HepG2 (cell line): Measurements from ENCODE around the gene ISCA1. TPM values are rescaled to one million over a fixed set of nuclear protein-coding genes. Genes with fewer than 3 reads are reported as not detected.

Source experiments
- ATAC-seq: fragments of 200-7000 bp; cut with Tn5 transposase; 3 replicates; pipeline ENCODE4 v1.9.1; 2020; ENCODE audit warnings: mild to moderate bottlenecking, moderate library complexity
- BruUV-seq: library from RNA; stranded (reverse); fragments of 400-500 nt; replicated peaks from 2 replicates; lab custom pipeline; 2021; lab: Mats Ljungman, UMichigan
- CTCF ChIA-PET: fragments of 300-600 bp; formaldehyde crosslinking; extraction: SDS; loops from one replicate; lab custom pipeline; 2021; ENCODE audit warnings: low total read pairs, inconsistent platforms, low intra/inter-chr PET ratio; lab: Yijun Ruan, JAX
- POLR2A ChIA-PET: fragments of 350-600 bp; sonication (Branson Sonifier 250); formaldehyde crosslinking; loops from one replicate; lab custom pipeline; 2020; ENCODE audit warnings: antibody characterized with exemption, inconsistent platforms; lab: Yijun Ruan, JAX
- DNase-seq: peaks from one replicate; pipeline ENCODE4 v3.0.0-alpha.2; 2015; ENCODE audit warnings: low spot score
- FAIRE-seq: peaks from 3 replicates; lab custom pipeline; 2011; peaks lifted over from hg19 to GRCh38; lab: Jason Lieb, UNC
- H2AFZ ChIP-seq: one replicate; pipeline ENCODE4 v1.6.1; 2011; ENCODE audit warnings: low read length, inconsistent platforms
- H3K27ac ChIP-seq: fragments of 300-600 bp; 3 replicates; pipeline ENCODE4 v1.8.0; 2011; ENCODE audit warnings: mixed run types, mild to moderate bottlenecking, mixed read lengths, low read length, inconsistent platforms; ENCODE audit not compliant: insufficient read depth; ENCODE audit errors: extremely low read length
- H3K27me3 ChIP-seq, 2 experiments: fragments of 200-600 bp in 1 of 2; 2 replicates in 1 of 2; 3 replicates in 1 of 2; pipeline versions ENCODE4 v1.6.0 to v1.8.0; 2011; ENCODE audit warnings: low read length in 2 of 2, mild to moderate bottlenecking in 2 of 2, moderate library complexity in 2 of 2, inconsistent platforms in 1 of 2; ENCODE audit not compliant: insufficient read depth in 2 of 2, control insufficient read depth in 1 of 2
- H3K36me3 ChIP-seq, 2 experiments: fragments of 200-600 bp in 1 of 2; replicated peaks in 1 of 2; 2 replicates in 1 of 2; 3 replicates in 1 of 2; pipeline versions ENCODE4 v1.5.1 to v1.8.0; 2011; ENCODE audit warnings: low read length in 2 of 2, inconsistent platforms in 1 of 2; ENCODE audit not compliant: insufficient read depth in 2 of 2, control insufficient read depth in 1 of 2
- H3K4me1 ChIP-seq: 2 replicates; pipeline ENCODE4 v1.5.1; 2012; ENCODE audit warnings: low read length, inconsistent platforms; ENCODE audit not compliant: insufficient read depth
- H3K4me2 ChIP-seq: 2 replicates; pipeline ENCODE4 v1.6.0; 2011; ENCODE audit warnings: low read depth, low read length, inconsistent platforms
- H3K4me3 ChIP-seq, 3 experiments: fragments of 200-600 bp in 1 of 3; sonication (generic), shearing (Covaris generic) in 1 of 3; replicated peaks in 1 of 3; 2 replicates each; pipeline ENCODE4 v1.5.1; 2011 to 2016; ENCODE audit warnings: low read length in 3 of 3, inconsistent platforms in 2 of 3, low read depth in 2 of 3, mild to moderate bottlenecking in 2 of 3, control low read depth in 1 of 3, mixed read lengths in 1 of 3; ENCODE audit not compliant: insufficient read depth in 1 of 3
- H3K79me2 ChIP-seq: one replicate; pipeline ENCODE4 v1.6.1; 2011; ENCODE audit warnings: low read length, inconsistent platforms; ENCODE audit not compliant: insufficient read depth
- H3K9ac ChIP-seq: 2 replicates; pipeline ENCODE4 v1.6.0; 2011; ENCODE audit warnings: mild to moderate bottlenecking, low read depth, low read length, inconsistent platforms; ENCODE audit not compliant: insufficient read depth
- H3K9me3 ChIP-seq: 2 replicates; pipeline ENCODE4 v1.5.1; 2012; ENCODE audit warnings: mild to moderate bottlenecking, low read length
- H4K20me1 ChIP-seq: 2 replicates; pipeline ENCODE4 v1.6.0; 2011; ENCODE audit warnings: inconsistent platforms, mild to moderate bottlenecking, low read length, moderate library complexity; ENCODE audit not compliant: insufficient read depth
- AGO2 ChIP-seq: fragments of 200-400 bp; formaldehyde crosslinking; optimal IDR thresholded peaks from 2 replicates; pipeline ENCODE3; 2017; ENCODE audit warnings: mild to moderate bottlenecking, low read depth, low read length, moderate library complexity
- CCDC6 ChIP-seq: sonication (generic); formaldehyde crosslinking; IDR thresholded peaks from 2 replicates; pipeline ENCODE4 v1.8.1; 2022; ENCODE audit warnings: mild to moderate bottlenecking, missing genetic modification reagents, moderate library complexity
- FOXP1 ChIP-seq, 2 experiments: fragments of 450-650 bp in 1 of 2; IDR thresholded peaks; 2 replicates each; pipeline ENCODE4 v1.6.1; 2017 to 2018; ENCODE audit warnings: antibody characterized with exemption in 1 of 2
- HOXD1 ChIP-seq: sonication (generic); formaldehyde crosslinking; IDR thresholded peaks from 2 replicates; pipeline ENCODE4 v1.5.0; 2020; ENCODE audit warnings: missing genetic modification reagents
- STAG1 ChIP-seq: sonication (generic); formaldehyde crosslinking; IDR thresholded peaks from 2 replicates; pipeline ENCODE4 v1.4.0; 2020; ENCODE audit warnings: missing genetic modification reagents
- WGBS: methylation state at CpG from one replicate; pipeline ENCODE4 v1.1.6; 2017; ENCODE audit warnings: low lambda C conversion rate; 5-methylcytosine and 5-hydroxymethylcytosine counted together
- in situ Hi-C: cut with HindIII; loops from 2 replicates; pipeline ENCODE4 v1.10.0; 2017; ENCODE audit warnings: low pct_unique_long_range_greater_than_20kb; ENCODE audit not compliant: extremely low pct_ligation_motif_present
- intact Hi-C: fragments of 100-400 bp; cut with micrococcal nuclease; formaldehyde crosslinking; loops from one replicate; pipeline ENCODE4 v1.10.0; 2022; ENCODE audit not compliant: unreplicated experiment
- polyA plus RNA-seq, 8 experiments: library from polyadenylated mRNA; depleted of rRNA in 3 of 8; stranded (reverse) in 7 of 8; unstranded in 1 of 8; fragments of >200 nt; fragmentation: Illumina TruSeq in 4 of 8; extraction: Trizol in 4 of 8; gene quantifications; 2 replicates each; pipeline versions ENCODE4 v1.2.1 to v1.2.3, GENCODE V29; 2011 to 2016; ENCODE audit warnings: low read depth in 4 of 8, missing spikeins in 1 of 8, mixed read lengths in 1 of 8; ENCODE audit not compliant: insufficient read depth in 1 of 8
- total RNA-seq, 5 experiments: library from RNA; depleted of rRNA; stranded (reverse); fragments of >200 nt; fragmentation: Illumina TruSeq; extraction: Trizol; gene quantifications; 2 replicates each; pipeline ENCODE4 v1.2.3, GENCODE V29; 2016; ENCODE audit warnings: low read depth in 1 of 5
- TF ChIP-seq, protein P1 (sequence below): sonication (generic); formaldehyde crosslinking; IDR thresholded peaks from 2 replicates; pipeline ENCODE4 v1.5.1; 2020; ENCODE audit warnings: missing genetic modification reagents, mild to moderate bottlenecking, borderline replicate concordance

The ISCA1 gene
- total and polyA plus RNA-seq, 2 of the 13 experiments (the other 11 are each of a cell fraction or from before 2014, with no cell fraction given): 29.2 to 40.9 TPM

DNA sequence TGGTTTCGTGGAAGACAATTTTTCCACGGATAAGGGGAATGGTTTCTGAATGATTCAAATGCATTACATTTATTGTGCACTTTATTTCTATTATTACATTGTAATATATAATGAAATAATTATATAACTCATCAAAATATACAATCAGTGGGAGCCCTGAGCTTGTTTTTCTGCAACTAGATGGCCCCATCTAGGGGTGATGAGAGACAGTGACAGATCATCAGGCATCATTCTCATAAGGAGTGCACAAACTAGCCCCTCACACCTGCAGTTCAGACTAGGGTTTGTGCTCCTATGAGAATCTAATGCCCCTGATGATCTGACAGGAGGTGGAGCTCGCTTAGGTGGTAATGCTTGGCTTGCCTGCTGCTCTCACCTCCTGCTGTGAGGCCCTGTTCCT, 6.4 kb downstream of the ISCA1 start:
- peaks cover 35% of the 10 kb centered on the region for H4K20me1 ChIP-seq
- H3K36me3 ChIP-seq: peaks cover 8 to 31% of the 10 kb centered on the region in 2 experiments
- in situ Hi-C loops (no loop called here), intact Hi-C loops (loop anchor here (5.0 kb wide), 1 partner anchor 74 kb away; no protein-coding TSS in a partner anchor)
- peaks cover 60% of the 10 kb centered on the region for H3K79me2 ChIP-seq
- H3K9ac ChIP-seq: no peak overlapping the region
- no peak for DNase-seq
- CTCF ChIA-PET: no interaction called here
- no peak for ATAC-seq
- FAIRE-seq: no peak
- no peaks in the 10 kb centered on the region for H3K27me3 ChIP-seq
- H3K4me2 ChIP-seq: no peak overlapping the region
- POLR2A ChIA-PET: no interaction called here
- no peak overlapping the region for H3K4me3 ChIP-seq
- no peak for TF ChIP-seq FOXP1 (IDR thresholded peaks at IDR 0.05)
- no peak for TF ChIP-seq FOXP1 (CRISPR knock-in tag; IDR thresholded peaks at IDR 0.05)
- TF ChIP-seq, protein P1, sequence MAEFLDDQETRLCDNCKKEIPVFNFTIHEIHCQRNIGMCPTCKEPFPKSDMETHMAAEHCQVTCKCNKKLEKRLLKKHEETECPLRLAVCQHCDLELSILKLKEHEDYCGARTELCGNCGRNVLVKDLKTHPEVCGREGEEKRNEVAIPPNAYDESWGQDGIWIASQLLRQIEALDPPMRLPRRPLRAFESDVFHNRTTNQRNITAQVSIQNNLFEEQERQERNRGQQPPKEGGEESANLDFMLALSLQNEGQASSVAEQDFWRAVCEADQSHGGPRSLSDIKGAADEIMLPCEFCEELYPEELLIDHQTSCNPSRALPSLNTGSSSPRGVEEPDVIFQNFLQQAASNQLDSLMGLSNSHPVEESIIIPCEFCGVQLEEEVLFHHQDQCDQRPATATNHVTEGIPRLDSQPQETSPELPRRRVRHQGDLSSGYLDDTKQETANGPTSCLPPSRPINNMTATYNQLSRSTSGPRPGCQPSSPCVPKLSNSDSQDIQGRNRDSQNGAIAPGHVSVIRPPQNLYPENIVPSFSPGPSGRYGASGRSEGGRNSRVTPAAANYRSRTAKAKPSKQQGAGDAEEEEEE (CRISPR knock-in tag): no peak
- TF ChIP-seq STAG1: 0 out of 2 replicates have a peak, but pooled peaks have one; percentile 4
- no peak for TF ChIP-seq HOXD1 (CRISPR knock-in tag)
- no peak for TF ChIP-seq CCDC6 (CRISPR knock-in tag)
- no peak for TF ChIP-seq AGO2
- TF ChIP-seq, all 625 proteins: peak for 1
- Histone ChIP-seq H3K9me3 (no peaks in the 10 kb centered on the region), H2AFZ (no peak overlapping the region), H3K4me1 (peaks cover 37% of the 10 kb centered on the region), H3K27ac (no peak overlapping the region)
- BruUV-seq: no TSS peak
- WGBS: 96% methylated on average over 3 of the region's 3 CpGs
